Measurements from ENCODE around the gene ANKRD52.
A peak's percentile ranks its signal among the peaks of the same experiment; 100 is the strongest.

ANKRD52 gene

DNA sequence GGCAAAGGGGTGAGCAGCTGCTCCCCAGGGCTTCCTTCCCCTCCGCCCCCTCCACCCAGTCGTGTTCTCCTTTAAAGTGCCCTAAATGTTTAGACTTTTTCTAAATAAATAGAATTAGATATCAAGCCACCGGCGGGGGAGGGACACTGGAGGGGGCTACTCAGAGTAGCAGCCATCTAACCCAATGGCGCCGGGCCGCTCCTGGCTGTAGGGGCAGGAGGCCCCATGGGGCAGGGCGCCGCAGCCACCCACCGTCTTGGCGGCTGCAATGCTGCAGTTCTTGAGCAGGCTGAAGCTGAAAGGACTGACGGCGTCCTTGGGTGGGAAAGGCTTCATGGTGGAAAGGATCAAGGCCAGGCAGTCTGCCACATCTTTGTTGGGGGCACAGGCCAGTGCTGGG lies 15.2 kb downstream of the ANKRD52 start:
- Mint-ChIP-seq H3K36me3 (peaks cover 29% of the 10 kb centered on the region), H3K9me3 (no peaks in the 10 kb centered on the region), H3K4me3 (no peak overlapping the region), H3K27ac (peak overlapping the region; percentile 62), H3K4me1 (peaks cover 13% of the 10 kb centered on the region), H3K27me3 (no peaks in the 10 kb centered on the region)
- DNase-seq (ENCODE audit: low spot score in 2 of 2): no peak
- ATAC-seq (ENCODE audit: low read depth): no peak

DNA sequence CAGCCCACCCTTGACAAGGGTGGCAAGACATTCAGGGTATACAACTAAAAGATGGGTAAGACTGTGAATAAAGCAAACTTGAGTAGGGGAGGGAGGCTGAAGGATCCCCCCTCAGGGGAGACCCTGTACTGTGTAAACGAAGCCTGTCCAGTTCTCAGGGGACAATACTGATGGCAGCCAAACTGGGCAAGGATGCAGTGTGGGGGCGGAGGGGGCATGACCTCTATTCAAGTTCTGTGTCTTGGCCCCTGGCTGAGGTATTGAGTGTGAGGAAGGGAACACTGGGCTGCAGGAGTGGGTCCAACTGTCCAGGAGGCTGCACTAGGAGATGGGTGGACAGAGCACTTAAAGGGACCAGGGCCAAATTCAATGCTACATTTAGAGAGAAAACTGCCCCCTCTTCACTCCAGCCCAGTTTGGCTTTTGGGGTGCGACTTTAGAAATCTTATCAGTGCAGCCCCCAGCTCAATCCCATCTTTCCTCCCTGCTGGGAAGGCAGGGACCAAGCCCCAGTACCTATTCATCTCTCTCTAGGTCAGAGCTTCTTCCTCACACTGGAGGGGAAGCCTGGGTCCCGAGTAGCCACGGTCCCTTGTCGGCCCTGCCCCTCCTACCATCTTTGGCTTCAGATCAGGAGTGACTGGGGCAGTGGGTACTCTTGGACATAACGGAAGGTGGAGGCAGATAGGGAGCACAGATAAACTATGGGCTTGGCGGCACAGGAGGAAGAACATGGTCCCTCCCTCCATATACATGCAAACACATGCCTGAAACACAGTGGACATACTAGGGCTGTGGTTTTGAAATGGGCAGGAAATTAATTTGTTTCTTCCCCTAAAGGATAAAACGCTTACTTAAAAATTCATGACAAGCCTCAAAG lies 16.5 kb downstream of the ANKRD52 start:
- H3K36me3 Mint-ChIP-seq: peaks cover 23% of the 10 kb centered on the region
- H3K4me3 Mint-ChIP-seq: peak overlapping the region; percentile 54
- H3K9me3 Mint-ChIP-seq: no peaks in the 10 kb centered on the region
- peaks cover 13% of the 10 kb centered on the region for H3K4me1 Mint-ChIP-seq
- ATAC-seq (ENCODE audit: low read depth) (no peak), DNase-seq (ENCODE audit: low spot score in 2 of 2) (no peak)
- H3K27me3 Mint-ChIP-seq: no peaks in the 10 kb centered on the region
- peak overlapping the region; percentile 62 for H3K27ac Mint-ChIP-seq

DNA sequence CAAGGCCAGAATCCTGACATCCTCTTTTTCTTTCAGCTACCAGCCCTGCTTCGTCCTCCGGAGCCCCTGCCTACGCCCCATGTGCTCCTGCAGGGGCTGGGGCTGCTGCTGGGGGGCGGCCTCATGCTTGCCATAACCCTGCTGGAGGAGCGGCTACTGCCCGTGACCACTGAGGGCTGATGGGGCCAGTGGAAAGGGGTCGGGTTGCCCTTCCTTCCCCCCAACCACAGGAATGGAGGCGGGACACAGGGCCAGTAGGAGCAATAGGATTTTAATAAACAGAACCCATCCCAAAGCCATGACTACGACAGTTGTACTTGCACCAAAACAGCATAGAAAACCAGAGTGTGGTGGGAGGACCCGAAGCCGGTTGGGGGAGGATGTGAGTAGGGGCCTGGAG lies 20.6 kb downstream of the ANKRD52 start:
- no peak for DNase-seq (ENCODE audit: low spot score in 2 of 2)
- Mint-ChIP-seq H3K27ac (no peak overlapping the region), H3K4me3 (no peak overlapping the region), H3K4me1 (peaks cover 8% of the 10 kb centered on the region), H3K9me3 (no peaks in the 10 kb centered on the region), H3K27me3 (no peaks in the 10 kb centered on the region), H3K36me3 (peaks cover 22% of the 10 kb centered on the region)
- no peak for ATAC-seq (ENCODE audit: low read depth)

- no peaks in the 10 kb centered on the region for H3K27me3 Mint-ChIP-seq
- ATAC-seq (ENCODE audit: low read depth) (no peak), DNase-seq (ENCODE audit: low spot score in 2 of 2) (no peak)
- no peak overlapping the region for H3K4me3 Mint-ChIP-seq
- H3K9me3 Mint-ChIP-seq: no peaks in the 10 kb centered on the region
- H3K27ac Mint-ChIP-seq: no peak overlapping the region
- peaks cover 2% of the 10 kb centered on the region for H3K4me1 Mint-ChIP-seq
- H3K36me3 Mint-ChIP-seq: peaks cover 16% of the 10 kb centered on the region
Measured at GRCh38 chr12:56236985-56237384, 21.2 kb downstream of the ANKRD52 start.

- DNase-seq (ENCODE audit: low spot score in 2 of 2) (no peak), ATAC-seq (ENCODE audit: low read depth) (no peak)
- Mint-ChIP-seq H3K9me3 (no peaks in the 10 kb centered on the region), H3K4me1 (no peaks in the 10 kb centered on the region), H3K4me3 (no peak overlapping the region), H3K27me3 (no peaks in the 10 kb centered on the region), H3K36me3 (peaks cover 10% of the 10 kb centered on the region), H3K27ac (no peak overlapping the region)
Measured at GRCh38 chr12:56236091-56236490, 22.1 kb downstream of the ANKRD52 start.

GRCh38 chr12:56234746-56235436 lies 23.3 kb downstream of the ANKRD52 start:
- Mint-ChIP-seq H3K9me3 (no peaks in the 10 kb centered on the region), H3K4me1 (peaks cover 2% of the 10 kb centered on the region), H3K27me3 (no peaks in the 10 kb centered on the region), H3K36me3 (peaks cover 5% of the 10 kb centered on the region), H3K27ac (no peak overlapping the region), H3K4me3 (no peak overlapping the region)
- ATAC-seq (ENCODE audit: low read depth) (no peak), DNase-seq (ENCODE audit: low spot score in 2 of 2) (no peak)

DNA sequence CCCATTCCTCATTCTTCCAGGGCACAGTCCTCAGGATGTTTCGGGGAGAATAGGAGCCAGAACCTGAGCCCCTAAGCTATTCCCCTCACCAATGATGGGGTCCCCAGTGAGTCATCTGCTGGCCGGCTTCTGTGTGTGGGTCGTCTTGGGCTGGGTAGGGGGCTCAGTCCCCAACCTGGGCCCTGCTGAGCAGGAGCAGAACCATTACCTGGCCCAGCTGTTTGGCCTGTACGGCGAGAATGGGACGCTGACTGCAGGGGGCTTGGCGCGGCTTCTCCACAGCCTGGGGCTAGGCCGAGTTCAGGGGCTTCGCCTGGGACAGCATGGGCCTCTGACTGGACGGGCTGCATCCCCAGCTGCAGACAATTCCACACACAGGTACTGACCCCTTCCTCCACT lies 27.0 kb downstream of the ANKRD52 start:
- no peaks in the 10 kb centered on the region for H3K27me3 Mint-ChIP-seq
- no peak overlapping the region for H3K27ac Mint-ChIP-seq
- H3K4me3 Mint-ChIP-seq: no peak overlapping the region
- H3K36me3 Mint-ChIP-seq: peaks cover 4% of the 10 kb centered on the region
- no peak for DNase-seq (ENCODE audit: low spot score in 2 of 2)
- no peak for ATAC-seq (ENCODE audit: low read depth)
- peaks cover 2% of the 10 kb centered on the region for H3K4me1 Mint-ChIP-seq
- H3K9me3 Mint-ChIP-seq: no peaks in the 10 kb centered on the region

DNA sequence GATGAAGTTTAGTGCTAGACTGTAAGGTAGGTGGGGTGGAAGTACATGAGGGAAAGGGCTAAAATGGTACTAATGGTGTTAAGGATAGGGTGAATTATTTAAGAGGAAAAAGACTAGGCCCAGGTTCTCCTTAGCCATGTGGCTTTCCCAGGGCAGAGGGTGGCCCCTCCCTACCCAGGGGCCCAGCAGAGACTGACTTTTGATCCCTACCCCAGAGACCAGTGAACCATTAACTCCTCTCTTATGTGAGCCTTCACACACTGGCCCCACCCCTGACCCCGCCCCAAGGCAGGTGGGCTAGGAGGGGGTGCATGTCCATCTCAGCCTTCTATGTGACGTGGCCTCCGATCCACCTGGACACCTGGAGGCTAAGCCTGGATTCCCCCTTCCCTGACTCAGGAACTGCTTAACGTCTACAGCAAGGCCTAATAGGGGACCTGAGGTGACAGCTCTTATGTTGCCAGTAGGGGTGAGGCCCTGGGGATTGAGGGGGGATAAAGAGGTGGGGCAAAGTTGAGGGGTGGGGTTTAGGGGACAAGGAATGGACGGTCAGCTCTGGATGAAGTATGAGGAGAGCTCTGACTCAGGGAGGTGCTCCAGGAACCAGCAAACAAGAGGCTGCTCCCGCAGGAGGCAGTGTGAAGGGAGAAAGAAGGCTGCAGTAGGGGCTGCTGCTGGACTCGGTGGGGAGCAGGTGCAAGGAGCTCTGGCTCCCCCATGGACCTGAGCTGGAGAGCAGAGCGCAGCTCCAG lies 27.6 kb downstream of the ANKRD52 start:
- H3K27ac Mint-ChIP-seq: no peak overlapping the region
- H3K4me1 Mint-ChIP-seq: peaks cover 3% of the 10 kb centered on the region
- H3K27me3 Mint-ChIP-seq: no peaks in the 10 kb centered on the region
- no peaks in the 10 kb centered on the region for H3K9me3 Mint-ChIP-seq
- H3K4me3 Mint-ChIP-seq: no peak overlapping the region
- no peak for ATAC-seq (ENCODE audit: low read depth)
- H3K36me3 Mint-ChIP-seq: peaks cover 5% of the 10 kb centered on the region
- DNase-seq (ENCODE audit: low spot score in 2 of 2): no peak

DNA sequence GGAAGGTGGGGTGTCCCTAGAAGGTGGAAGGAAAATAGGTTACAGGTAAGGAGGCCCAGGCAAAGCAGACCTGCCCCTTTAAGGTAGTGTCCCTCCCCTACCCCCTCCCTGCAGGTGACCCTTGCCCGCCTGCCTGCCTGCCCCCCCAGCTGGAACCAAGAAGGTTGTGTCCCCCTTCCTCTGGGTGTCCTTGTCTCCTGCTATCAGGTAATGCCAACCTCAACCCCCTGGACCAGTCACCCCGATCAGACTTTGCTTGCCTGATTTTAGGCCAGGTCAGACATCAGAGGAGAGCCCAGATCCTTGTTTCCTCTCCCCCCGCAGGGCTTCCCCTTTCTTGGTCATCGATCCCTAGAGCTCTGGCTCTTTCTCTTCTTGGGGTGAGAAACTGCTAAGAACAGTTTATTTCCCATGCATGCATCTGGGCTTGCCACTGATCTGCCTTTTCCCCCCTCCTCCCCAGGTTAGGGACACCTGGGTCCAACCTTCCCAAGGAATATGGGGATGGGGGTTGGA lies 28.2 kb downstream of the ANKRD52 start, which contains the start of gene SLC39A5:
TSS of gene SLC39A5 (plus strand) at position 136 of the 516 bp plus-strand sequence. CDS start 1,224 bp downstream, outside the sequence.
- Mint-ChIP-seq H3K4me1 (peaks cover 9% of the 10 kb centered on the region), H3K9me3 (no peaks in the 10 kb centered on the region), H3K27me3 (no peaks in the 10 kb centered on the region), H3K27ac (no peak within 1 kb of the TSS), H3K4me3 (no peak within 1 kb of the TSS), H3K36me3 (peaks cover 5% of the 10 kb centered on the region)
- DNase-seq (ENCODE audit: low spot score in 2 of 2) (no peak), ATAC-seq (ENCODE audit: low read depth) (no peak)

GRCh38 chr12:56229082-56229481 lies 29.1 kb downstream of the ANKRD52 start:
- Mint-ChIP-seq H3K4me1 (peaks cover 14% of the 10 kb centered on the region), H3K27me3 (no peaks in the 10 kb centered on the region), H3K27ac (no peak overlapping the region), H3K36me3 (peaks cover 5% of the 10 kb centered on the region), H3K4me3 (no peak overlapping the region), H3K9me3 (no peaks in the 10 kb centered on the region)
- ATAC-seq (ENCODE audit: low read depth): no peak
- DNase-seq (ENCODE audit: low spot score in 2 of 2): no peak

DNA sequence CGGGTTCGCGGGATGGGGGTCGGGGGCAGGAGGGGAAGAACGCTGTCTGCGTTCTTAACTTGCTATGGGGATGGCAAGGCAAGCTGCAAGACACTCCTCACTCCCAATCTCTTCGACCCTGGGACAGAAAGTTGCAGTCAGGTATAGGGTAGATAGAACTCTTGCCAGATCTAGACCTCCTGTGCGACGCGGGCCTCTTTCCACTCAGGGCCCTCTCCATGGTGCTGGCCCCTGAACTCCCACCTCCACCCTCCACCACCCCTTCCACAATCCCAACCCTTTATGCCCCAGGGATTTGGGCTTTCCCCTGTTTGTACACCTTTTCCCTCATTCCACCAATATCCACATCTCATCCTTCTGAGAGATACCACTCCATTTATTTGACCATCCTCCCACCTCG lies 33.2 kb downstream of the ANKRD52 start:
- Mint-ChIP-seq H3K27ac (peak overlapping the region; percentile 80), H3K36me3 (peaks cover 5% of the 10 kb centered on the region), H3K4me1 (peaks cover 35% of the 10 kb centered on the region), H3K27me3 (no peaks in the 10 kb centered on the region), H3K9me3 (no peaks in the 10 kb centered on the region), H3K4me3 (peak overlapping the region; percentile 82)
- DNase-seq (ENCODE audit: low spot score in 2 of 2): no peak
- no peak for ATAC-seq (ENCODE audit: low read depth)

- Mint-ChIP-seq H3K27me3 (no peaks in the 10 kb centered on the region), H3K27ac (peak within 1 kb of the TSS; percentile 80), H3K4me3 (peak within 1 kb of the TSS; percentile 82), H3K4me1 (peaks cover 35% of the 10 kb centered on the region), H3K36me3 (peaks cover 5% of the 10 kb centered on the region), H3K9me3 (no peaks in the 10 kb centered on the region)
- DNase-seq (ENCODE audit: low spot score in 2 of 2) (peak; percentile 80 to 84), ATAC-seq (ENCODE audit: low read depth) (peak; percentile 59)
Measured at GRCh38 chr12:56224102-56224701, 34.0 kb downstream of the ANKRD52 start, which contains the start of gene NABP2. Gene NABP2 (plus strand): TSS chr12:56224342. CDS start chr12:56224857, 515 bp downstream.

- Mint-ChIP-seq H3K36me3 (peaks cover 5% of the 10 kb centered on the region), H3K9me3 (no peaks in the 10 kb centered on the region), H3K4me1 (peaks cover 35% of the 10 kb centered on the region), H3K4me3 (peak overlapping the region; percentile 82), H3K27me3 (no peaks in the 10 kb centered on the region), H3K27ac (peak overlapping the region; percentile 80)
- ATAC-seq (ENCODE audit: low read depth) (no peak), DNase-seq (ENCODE audit: low spot score in 2 of 2) (no peak)
Measured at GRCh38 chr12:56223571-56224101, 34.5 kb downstream of the ANKRD52 start.

All from memory B cell (primary cell).